ENCODE data around the gene SEMA6A. TPM values are rescaled to one million over a fixed set of nuclear protein-coding genes. Genes with fewer than 3 reads are reported as not detected.

The SEMA6A gene
- total and polyA plus RNA-seq, 2 of the 13 experiments (the other 11 are each of a cell fraction or from before 2014, with no cell fraction given): 5.1 to 6.5 TPM

DNA sequence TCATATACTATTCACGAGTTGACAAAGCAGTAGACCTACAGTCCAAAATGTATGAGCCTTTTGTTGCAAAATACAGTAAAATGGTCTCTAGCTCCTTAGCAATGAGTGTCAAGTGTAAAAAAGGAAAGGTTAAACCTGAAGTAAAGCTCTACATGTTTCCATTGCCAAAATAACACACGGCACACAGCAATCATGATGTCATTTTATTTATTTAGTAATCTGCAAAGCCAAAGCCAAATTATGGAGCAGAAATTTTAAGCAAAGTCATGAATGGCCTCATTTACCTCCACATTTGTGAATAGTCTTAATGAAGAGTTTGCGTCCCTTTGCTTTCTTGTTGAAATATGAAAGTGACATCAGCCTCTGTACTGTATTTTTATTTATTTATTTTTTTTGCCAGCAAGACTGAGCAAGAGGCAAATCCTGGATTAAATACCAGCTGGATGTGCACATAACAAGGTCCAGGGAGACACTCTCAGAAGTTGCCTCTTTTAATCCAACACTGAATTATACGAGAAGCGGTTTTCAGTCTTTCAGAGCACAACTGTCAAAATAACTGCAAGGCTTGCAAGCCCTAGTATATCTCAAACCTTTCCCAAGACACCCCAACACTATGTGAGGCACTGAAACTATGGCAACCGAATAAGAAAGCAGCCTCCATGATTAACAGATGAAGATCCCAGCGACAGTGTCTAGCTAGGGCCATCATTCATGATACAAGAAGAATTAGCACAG lies 9.7 kb downstream of the SEMA6A start:
- CTCF ChIA-PET (ENCODE audit: low intra/inter-chr PET ratio, low total read pairs): no interaction called here
- in situ Hi-C loops (cut with HindIII; ENCODE audit: extremely low pct_ligation_motif_present, low pct_unique_long_range_greater_than_20kb) (no loop called here), intact Hi-C loops (cut with micrococcal nuclease; ENCODE audit: unreplicated experiment) (no loop called here)
- Histone ChIP-seq H3K9ac (ENCODE audit: insufficient read depth, low read depth, low read length) (no peak overlapping the region), H3K9me3 (ENCODE audit: low read length) (no peaks in the 10 kb centered on the region), H3K79me2 (ENCODE audit: insufficient read depth, low read length) (peaks cover 90% of the 10 kb centered on the region), H2AFZ (ENCODE audit: low read length) (no peak overlapping the region), H3K4me2 (ENCODE audit: low read depth, low read length) (no peak overlapping the region), H3K4me3 (replicated peaks in 1 of 3; ENCODE audit: insufficient read depth in 1 of 3, low read depth in 2 of 3, low read length in 3 of 3) (no peak overlapping the region), H3K27me3 (ENCODE audit: control insufficient read depth in 1 of 2, insufficient read depth in 2 of 2, low read length in 2 of 2) (no peaks in the 10 kb centered on the region), H4K20me1 (ENCODE audit: insufficient read depth, low read length) (no peaks in the 10 kb centered on the region; the same call in 1 of the 2 replicates), H3K4me1 (ENCODE audit: insufficient read depth, low read length) (peaks cover 42% of the 10 kb centered on the region), H3K36me3 (replicated peaks in 1 of 2; ENCODE audit: control insufficient read depth in 1 of 2, insufficient read depth in 2 of 2, low read length in 2 of 2) (no peaks in the 10 kb centered on the region), H3K27ac (ENCODE audit: extremely low read length, insufficient read depth, low read length) (no peak overlapping the region)
- no TSS peak for BruUV-seq (replicated peaks)
- WGBS (ENCODE audit: low lambda C conversion rate): 72% methylated on average over 7 of the region's 7 CpGs
- POLR2A ChIA-PET: no interaction called here
- no peak for ATAC-seq
- no peak for TF ChIP-seq CHD4 (IDR thresholded peaks at IDR 0.05; ENCODE audit: borderline replicate concordance, low read length)
- TF ChIP-seq ATF7 (IDR thresholded peaks at IDR 0.05): peak; percentile 59
- no peak for TF ChIP-seq ATF7 (CRISPR knock-in tag; IDR thresholded peaks at IDR 0.05)
- DNase-seq (ENCODE audit: low spot score): no peak
- FAIRE-seq: no peak

- no peak for FAIRE-seq
- POLR2A ChIA-PET: no interaction called here
- Histone ChIP-seq H3K4me1 (ENCODE audit: insufficient read depth, low read length) (peaks cover 36% of the 10 kb centered on the region), H3K4me2 (ENCODE audit: low read depth, low read length) (no peak overlapping the region), H3K9me3 (ENCODE audit: low read length) (no peaks in the 10 kb centered on the region), H3K27me3 (ENCODE audit: control insufficient read depth in 1 of 2, insufficient read depth in 2 of 2, low read length in 2 of 2) (no peaks in the 10 kb centered on the region), H3K4me3 (replicated peaks in 1 of 3; ENCODE audit: insufficient read depth in 1 of 3, low read depth in 2 of 3, low read length in 3 of 3) (no peak overlapping the region), H2AFZ (ENCODE audit: low read length) (no peak overlapping the region), H3K36me3 (replicated peaks in 1 of 2; ENCODE audit: control insufficient read depth in 1 of 2, insufficient read depth in 2 of 2, low read length in 2 of 2) (no peaks in the 10 kb centered on the region), H4K20me1 (ENCODE audit: insufficient read depth, low read length) (no peaks in the 10 kb centered on the region; the same call in 1 of the 2 replicates), H3K79me2 (ENCODE audit: insufficient read depth, low read length) (peaks cover 86% of the 10 kb centered on the region), H3K9ac (ENCODE audit: insufficient read depth, low read depth, low read length) (no peak overlapping the region), H3K27ac (ENCODE audit: extremely low read length, insufficient read depth, low read length) (no peak overlapping the region)
- 85% methylated on average over 3 of the region's 3 CpGs for WGBS (ENCODE audit: low lambda C conversion rate)
- intact Hi-C loops (cut with micrococcal nuclease; ENCODE audit: unreplicated experiment): no loop called here
- CTCF ChIA-PET (ENCODE audit: low intra/inter-chr PET ratio, low total read pairs): no interaction called here
- DNase-seq (ENCODE audit: low spot score): no peak
- BruUV-seq (replicated peaks): no TSS peak
- no peak for ATAC-seq
- in situ Hi-C loops (cut with HindIII; ENCODE audit: extremely low pct_ligation_motif_present, low pct_unique_long_range_greater_than_20kb): no loop called here
- TF ChIP-seq ZNF737 (CRISPR knock-in tag; IDR thresholded peaks at IDR 0.05; ENCODE audit: borderline replicate concordance) (no peak), ZNF75D (CRISPR knock-in tag; IDR thresholded peaks at IDR 0.05; ENCODE audit: borderline replicate concordance) (no peak), ZSCAN20 (CRISPR knock-in tag; IDR thresholded peaks at IDR 0.05; ENCODE audit: borderline replicate concordance) (no peak), ZFP91 (CRISPR knock-in tag; IDR thresholded peaks at IDR 0.05; ENCODE audit: borderline replicate concordance) (no peak), ATF7 (IDR thresholded peaks at IDR 0.05) (no peak), ATF7 (CRISPR knock-in tag; IDR thresholded peaks at IDR 0.05) (no peak), CBX2 (IDR thresholded peaks at IDR 0.05; ENCODE audit: low read depth, low read length) (no peak), CBX2 (CRISPR knock-in tag; IDR thresholded peaks at IDR 0.05; ENCODE audit: low read depth) (no peak), HDAC2 (CRISPR knock-in tag; IDR thresholded peaks at IDR 0.05) (no peak), ATM (IDR thresholded peaks at IDR 0.05; ENCODE audit: borderline replicate concordance) (no peak)
- TF ChIP-seq, protein P1, sequence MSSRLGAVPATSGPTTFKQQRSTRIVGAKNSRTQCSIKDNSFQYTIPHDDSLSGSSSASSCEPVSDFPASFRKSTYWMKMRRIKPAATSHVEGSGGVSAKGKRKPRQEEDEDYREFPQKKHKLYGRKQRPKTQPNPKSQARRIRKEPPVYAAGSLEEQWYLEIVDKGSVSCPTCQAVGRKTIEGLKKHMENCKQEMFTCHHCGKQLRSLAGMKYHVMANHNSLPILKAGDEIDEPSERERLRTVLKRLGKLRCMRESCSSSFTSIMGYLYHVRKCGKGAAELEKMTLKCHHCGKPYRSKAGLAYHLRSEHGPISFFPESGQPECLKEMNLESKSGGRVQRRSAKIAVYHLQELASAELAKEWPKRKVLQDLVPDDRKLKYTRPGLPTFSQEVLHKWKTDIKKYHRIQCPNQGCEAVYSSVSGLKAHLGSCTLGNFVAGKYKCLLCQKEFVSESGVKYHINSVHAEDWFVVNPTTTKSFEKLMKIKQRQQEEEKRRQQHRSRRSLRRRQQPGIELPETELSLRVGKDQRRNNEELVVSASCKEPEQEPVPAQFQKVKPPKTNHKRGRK (CRISPR knock-in tag; IDR thresholded peaks at IDR 0.05): no peak
- TF ChIP-seq, protein P2, sequence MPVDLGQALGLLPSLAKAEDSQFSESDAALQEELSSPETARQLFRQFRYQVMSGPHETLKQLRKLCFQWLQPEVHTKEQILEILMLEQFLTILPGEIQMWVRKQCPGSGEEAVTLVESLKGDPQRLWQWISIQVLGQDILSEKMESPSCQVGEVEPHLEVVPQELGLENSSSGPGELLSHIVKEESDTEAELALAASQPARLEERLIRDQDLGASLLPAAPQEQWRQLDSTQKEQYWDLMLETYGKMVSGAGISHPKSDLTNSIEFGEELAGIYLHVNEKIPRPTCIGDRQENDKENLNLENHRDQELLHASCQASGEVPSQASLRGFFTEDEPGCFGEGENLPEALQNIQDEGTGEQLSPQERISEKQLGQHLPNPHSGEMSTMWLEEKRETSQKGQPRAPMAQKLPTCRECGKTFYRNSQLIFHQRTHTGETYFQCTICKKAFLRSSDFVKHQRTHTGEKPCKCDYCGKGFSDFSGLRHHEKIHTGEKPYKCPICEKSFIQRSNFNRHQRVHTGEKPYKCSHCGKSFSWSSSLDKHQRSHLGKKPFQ (CRISPR knock-in tag; IDR thresholded peaks at IDR 0.05; ENCODE audit: insufficient replicate concordance): no peak
Observed at GRCh38 chr5:116564312-116564711, 10.3 kb downstream of the SEMA6A start.

Data from HepG2 (cell line).